Muscle layer of duodenum (tissue), 2 donors: ENCODE results near the gene CDC42BPA.

Experiments
- H3K27ac ChIP-seq: one replicate; pipeline ENCODE4 v1.7.0; 2013; ENCODE audit warnings: mild to moderate bottlenecking, low read length
- H3K27me3 ChIP-seq: one replicate; pipeline ENCODE4 v1.7.0; 2013; ENCODE audit warnings: low read depth, mild to moderate bottlenecking, control low read depth, low read length
- H3K36me3 ChIP-seq, 2 donors: one replicate each; pipeline ENCODE4 v1.7.0; 2013; ENCODE audit warnings: low read length in 2 of 2, control low read depth in 1 of 2, mild to moderate bottlenecking in 1 of 2; ENCODE audit not compliant: insufficient read depth in 2 of 2, control insufficient read depth in 1 of 2
- H3K4me1 ChIP-seq, 2 donors: one replicate each; pipeline ENCODE4 v1.7.0; 2013; ENCODE audit warnings: low read length in 2 of 2, mild to moderate bottlenecking in 2 of 2, control low read depth in 1 of 2, moderate library complexity in 1 of 2; ENCODE audit not compliant: insufficient read depth in 2 of 2, control insufficient read depth in 1 of 2
- H3K4me3 ChIP-seq, 2 donors: one replicate each; pipeline ENCODE4 v1.7.0; 2013; ENCODE audit warnings: low read length in 2 of 2, low read depth in 1 of 2, mild to moderate bottlenecking in 1 of 2
- H3K9me3 ChIP-seq, 2 donors: one replicate each; pipeline ENCODE4 v1.7.0; 2013; ENCODE audit warnings: low read length in 2 of 2, control low read depth in 1 of 2, mild to moderate bottlenecking in 1 of 2; ENCODE audit not compliant: control insufficient read depth in 1 of 2
- donor health status: healthy.

The CDC42BPA gene

GRCh38 chr1:226981386-226981817 lies 336.9 kb downstream of the CDC42BPA start:
- Histone ChIP-seq H3K36me3 (peaks cover 0 to 48% of the 10 kb centered on the region in 2 donors), H3K27me3 (no peaks in the 10 kb centered on the region), H3K9me3 (no peaks in the 10 kb centered on the region), H3K4me1 (no peaks in the 10 kb centered on the region), H3K27ac (no peak overlapping the region), H3K4me3 (no peak overlapping the region)

DNA sequence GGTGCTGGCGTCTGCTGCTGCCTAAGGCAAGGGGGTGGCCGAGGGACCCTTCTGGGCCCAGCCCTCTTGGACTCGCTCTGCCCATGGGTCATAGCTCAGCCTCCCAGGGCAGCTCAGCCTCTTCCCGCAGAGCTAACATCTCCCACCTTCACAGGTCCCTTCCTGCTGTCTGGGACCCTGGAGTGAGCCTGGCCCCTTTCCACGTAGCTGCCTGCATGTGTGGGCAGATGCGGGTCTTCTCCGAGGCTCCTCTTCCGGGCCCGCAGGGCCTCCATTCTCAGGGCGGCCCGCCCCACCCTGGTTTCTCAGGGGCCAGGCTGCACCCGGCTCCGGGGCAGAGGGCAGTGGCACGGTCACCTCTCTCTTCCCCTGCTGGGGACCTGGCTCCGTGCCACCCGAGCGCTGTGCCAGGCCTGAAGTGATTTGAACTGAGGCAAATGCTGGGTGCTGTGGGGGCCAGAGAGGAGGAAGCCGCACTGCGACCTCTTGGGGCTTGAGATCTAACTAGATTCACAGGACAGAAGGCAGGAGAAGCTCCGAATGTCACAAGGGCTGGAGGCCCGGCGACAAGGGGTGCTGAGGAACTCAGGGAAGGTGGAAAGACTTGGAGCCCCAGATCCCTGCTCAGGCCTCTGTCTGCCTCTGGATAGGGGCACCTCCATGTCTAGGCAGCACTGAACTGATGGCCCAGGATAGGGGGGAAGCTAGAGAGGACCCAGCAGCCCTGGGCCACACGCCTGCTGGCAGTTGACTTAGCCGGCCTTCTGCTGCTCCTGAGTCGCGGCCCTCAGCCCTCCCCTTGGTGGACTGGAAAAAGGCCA lies 337.5 kb downstream of the CDC42BPA start:
- Histone ChIP-seq H3K27ac (no peak overlapping the region), H3K4me1 (peaks cover 0 to 2% of the 10 kb centered on the region in 2 donors), H3K27me3 (no peaks in the 10 kb centered on the region), H3K9me3 (no peaks in the 10 kb centered on the region), H3K4me3 (no peak overlapping the region), H3K36me3 (peaks cover 0 to 43% of the 10 kb centered on the region in 2 donors)

DNA sequence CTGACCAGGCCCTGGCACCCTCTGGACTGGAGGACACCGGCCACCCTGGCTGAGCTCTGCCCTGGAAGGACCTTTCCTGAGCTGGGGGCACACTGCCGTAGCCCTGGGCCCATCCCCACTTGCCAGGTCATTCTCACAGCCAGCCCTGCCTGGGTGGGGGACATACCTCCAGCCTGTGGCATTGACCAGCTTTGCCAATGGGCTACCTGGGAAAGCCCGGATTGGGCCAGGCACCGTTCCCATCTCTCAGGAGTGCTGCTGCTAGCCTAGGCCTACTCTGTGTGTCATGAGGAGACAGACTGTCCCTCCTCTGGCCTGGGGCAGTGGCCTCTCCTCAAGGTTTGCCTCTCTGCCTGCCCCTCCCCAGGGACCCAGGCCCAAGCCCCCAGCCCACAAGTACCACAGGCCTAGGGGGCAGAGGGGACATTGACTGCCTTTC lies 338.2 kb downstream of the CDC42BPA start:
- H3K36me3 ChIP-seq = peaks cover 0 to 37% of the 10 kb centered on the region in 2 donors
- H3K27me3 ChIP-seq = no peaks in the 10 kb centered on the region
- peaks cover under 1 to 7% of the 10 kb centered on the region in 2 donors for H3K4me1 ChIP-seq
- H3K4me3 ChIP-seq = no peak overlapping the region
- no peaks in the 10 kb centered on the region for H3K9me3 ChIP-seq
- H3K27ac ChIP-seq = no peak overlapping the region

- Histone ChIP-seq H3K27ac (no peak overlapping the region), H3K4me1 (peaks cover 6 to 12% of the 10 kb centered on the region in 2 donors), H3K36me3 (peaks cover 0 to 33% of the 10 kb centered on the region in 2 donors), H3K9me3 (no peaks in the 10 kb centered on the region), H3K4me3 (no peak overlapping the region), H3K27me3 (no peaks in the 10 kb centered on the region)
These were observed 338.7 kb downstream of the CDC42BPA start for GRCh38 chr1:226979517-226980121.

- Histone ChIP-seq H3K36me3 (peaks cover 0 to 28% of the 10 kb centered on the region in 2 donors), H3K27ac (no peak overlapping the region), H3K4me3 (no peak overlapping the region)
These were observed 339.2 kb downstream of the CDC42BPA start for GRCh38 chr1:226979115-226979516.

GRCh38 chr1:226978432-226979114 lies 339.7 kb downstream of the CDC42BPA start:
- H3K4me1 ChIP-seq = peaks cover 14 to 23% of the 10 kb centered on the region in 2 donors
- H3K4me3 ChIP-seq = no peak overlapping the region
- H3K27me3 ChIP-seq = no peaks in the 10 kb centered on the region
- no peaks in the 10 kb centered on the region for H3K9me3 ChIP-seq
- H3K36me3 ChIP-seq = peaks cover 0 to 27% of the 10 kb centered on the region in 2 donors
- H3K27ac ChIP-seq = no peak overlapping the region

More at GRCh38 chr1:226979115-226979516, 339.2 kb downstream of the CDC42BPA start:
- no peaks in the 10 kb centered on the region for H3K27me3 ChIP-seq
- peaks cover 9 to 18% of the 10 kb centered on the region in 2 donors for H3K4me1 ChIP-seq
- H3K9me3 ChIP-seq = no peaks in the 10 kb centered on the region

GRCh38 chr1:226977643-226978431 lies 340.5 kb downstream of the CDC42BPA start:
- H3K36me3 ChIP-seq = peaks cover 0 to 20% of the 10 kb centered on the region in 2 donors
- H3K4me1 ChIP-seq = peaks cover 22 to 30% of the 10 kb centered on the region in 2 donors
- no peaks in the 10 kb centered on the region for H3K9me3 ChIP-seq
- H3K4me3 ChIP-seq = no peak overlapping the region
- no peaks in the 10 kb centered on the region for H3K27me3 ChIP-seq
- no peak overlapping the region for H3K27ac ChIP-seq

DNA sequence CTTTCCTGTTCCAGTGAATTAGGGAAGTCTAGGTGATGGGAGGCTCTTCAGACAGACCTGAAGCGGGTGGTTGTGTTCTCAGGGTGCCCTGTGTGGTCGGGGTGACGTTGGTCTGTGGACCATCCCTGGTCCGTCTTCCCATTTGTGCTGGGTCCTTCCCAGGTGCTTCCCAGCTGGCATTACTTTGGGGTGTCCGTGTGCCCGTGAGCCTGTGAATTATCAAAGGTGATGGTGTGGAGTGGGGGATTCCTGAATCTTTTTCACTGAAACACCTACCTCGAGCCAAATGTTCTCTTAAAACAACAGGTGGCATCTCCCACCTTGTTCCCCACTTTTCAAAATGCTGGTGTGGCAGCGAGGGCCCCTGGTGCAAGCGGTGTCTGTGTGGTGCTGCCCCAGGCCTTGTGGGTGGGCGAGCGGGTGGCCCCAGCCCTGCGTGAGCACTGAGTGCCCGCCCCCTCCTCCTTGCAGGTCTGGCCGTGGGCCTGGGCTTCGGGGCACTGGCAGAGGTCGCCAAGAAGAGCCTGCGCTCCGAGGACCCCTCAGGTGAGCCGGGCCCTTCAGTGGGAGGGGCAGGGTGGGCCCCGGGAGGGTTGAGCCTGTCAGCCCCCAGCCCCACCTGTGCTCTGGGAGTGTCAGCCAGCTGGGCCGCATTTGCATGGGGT lies 341.2 kb downstream of the CDC42BPA start:
- no peaks in the 10 kb centered on the region for H3K27me3 ChIP-seq
- peaks cover 23 to 32% of the 10 kb centered on the region in 2 donors for H3K4me1 ChIP-seq
- no peak overlapping the region for H3K27ac ChIP-seq
- H3K4me3 ChIP-seq = no peak overlapping the region
- H3K36me3 ChIP-seq = peaks cover 0 to 18% of the 10 kb centered on the region in 2 donors
- H3K9me3 ChIP-seq = peaks cover 0 to under 1% of the 10 kb centered on the region in 2 donors

- peaks cover 6 to 7% of the 10 kb centered on the region in 2 donors for H3K9me3 ChIP-seq
- no peak overlapping the region for H3K4me3 ChIP-seq
- no peak overlapping the region for H3K27ac ChIP-seq
- H3K4me1 ChIP-seq = peaks cover 23 to 32% of the 10 kb centered on the region in 2 donors
- peaks cover 0 to 22% of the 10 kb centered on the region in 2 donors for H3K36me3 ChIP-seq
- no peaks in the 10 kb centered on the region for H3K27me3 ChIP-seq
These were observed 341.9 kb downstream of the CDC42BPA start for GRCh38 chr1:226976276-226976977.
